Endothelial cell of umbilical vein (primary cell): ENCODE results near the gene PSME3. TPM values are rescaled to one million over a fixed set of nuclear protein-coding genes. Genes with fewer than 3 reads are reported as not detected.

ENCODE experiments used
- BruUV-seq: library from RNA; stranded (reverse); fragments of 400-500 nt; replicated peaks from 2 replicates; lab custom pipeline; 2021; lab: Mats Ljungman, UMichigan
- CTCF ChIA-PET: fragments of 300-600, 350-600 bp; sonication (Branson Sonifier 250); formaldehyde crosslinking; loops from one replicate; lab custom pipeline; 2021; ENCODE audit warnings: antibody characterized with exemption, inconsistent platforms; lab: Charles Lee
- POLR2A ChIA-PET: fragments of 300-600, 350-600 bp; sonication (Branson Sonifier 250); formaldehyde crosslinking; loops from one replicate; lab custom pipeline; 2021; ENCODE audit warnings: antibody characterized with exemption, inconsistent platforms; lab: Charles Lee
- DNase-seq: peaks from one replicate; pipeline ENCODE4 v3.0.0-alpha.2; 2011; ENCODE audit warnings: low read depth, low spot score
- FAIRE-seq: peaks from 2 replicates; lab custom pipeline; 2011; peaks lifted over from hg19 to GRCh38; lab: Jason Lieb, UNC
- H2AFZ ChIP-seq: 2 replicates; pipeline ENCODE4 v1.6.0; 2012; ENCODE audit warnings: low read depth, low read length, control low read depth, inconsistent platforms
- H3K27ac ChIP-seq: 2 replicates; pipeline ENCODE4 v1.5.1; 2011; ENCODE audit warnings: low read depth, mild to moderate bottlenecking, control low read depth, low read length, moderate library complexity; ENCODE audit not compliant: insufficient read depth
- H3K27me3 ChIP-seq, 2 experiments: 2 replicates each; pipeline versions ENCODE4 v1.6.0 to v1.6.1; 2011; ENCODE audit warnings: low read length in 2 of 2, mixed read lengths in 1 of 2; ENCODE audit not compliant: control insufficient read depth in 2 of 2, insufficient read depth in 2 of 2
- H3K36me3 ChIP-seq, 2 experiments: 2 replicates in 1 of 2; 3 replicates in 1 of 2; pipeline ENCODE4 v1.5.1; 2011; ENCODE audit warnings: low read length in 2 of 2, mild to moderate bottlenecking in 1 of 2, moderate library complexity in 1 of 2; ENCODE audit not compliant: control insufficient read depth in 2 of 2, insufficient read depth in 2 of 2; ENCODE audit errors: extremely low read depth in 1 of 2
- H3K4me1 ChIP-seq: 3 replicates; pipeline ENCODE4 v1.5.1; 2011; ENCODE audit warnings: mild to moderate bottlenecking, low read length; ENCODE audit not compliant: control insufficient read depth, insufficient read depth; ENCODE audit errors: extremely low read depth
- H3K4me2 ChIP-seq: 2 replicates; pipeline ENCODE4 v1.6.1; 2011; ENCODE audit warnings: low read length, control low read depth, mixed read lengths; ENCODE audit not compliant: insufficient read depth
- H3K4me3 ChIP-seq, 3 experiments: fragments of 200-600 bp in 1 of 3; sonication (generic), shearing (Covaris generic) in 1 of 3; replicated peaks in 1 of 3; 2 replicates each; pipeline ENCODE4 v1.5.1; 2011 to 2016; ENCODE audit warnings: control low read depth in 3 of 3, low read length in 3 of 3, mild to moderate bottlenecking in 2 of 3, inconsistent platforms in 1 of 3, low read depth in 1 of 3, moderate library complexity in 1 of 3; ENCODE audit not compliant: insufficient read depth in 1 of 3
- H3K79me2 ChIP-seq: 2 replicates; pipeline ENCODE4 v1.6.0; 2012; ENCODE audit warnings: low read length, inconsistent platforms; ENCODE audit not compliant: control insufficient read depth, insufficient read depth
- H3K9ac ChIP-seq: replicated peaks from 2 replicates; pipeline ENCODE3; 2011; ENCODE audit warnings: low read length, control low read depth; ENCODE audit not compliant: insufficient read depth; ENCODE audit errors: extremely low read depth
- H3K9me1 ChIP-seq: replicated peaks from 3 replicates; pipeline ENCODE4 v1.6.0; 2011; ENCODE audit warnings: mild to moderate bottlenecking, low read length; ENCODE audit not compliant: control insufficient read depth, insufficient read depth; ENCODE audit errors: extremely low read depth
- H3K9me3 ChIP-seq: replicated peaks from 2 replicates; pipeline ENCODE4 v1.5.1; 2012; ENCODE audit warnings: low read length, inconsistent platforms; ENCODE audit not compliant: control insufficient read depth, insufficient read depth
- H4K20me1 ChIP-seq: replicated peaks from 2 replicates; pipeline ENCODE3; 2011; ENCODE audit warnings: mild to moderate bottlenecking, low read length; ENCODE audit not compliant: control insufficient read depth, insufficient read depth; ENCODE audit errors: extremely low read depth
- CTCF ChIP-seq, 2 donors: IDR thresholded peaks; 1 replicate in 1 of 2; 2 replicates in 1 of 2; pipeline ENCODE4 v1.5.1; 2011; ENCODE audit warnings: low read length in 2 of 2, mild to moderate bottlenecking in 2 of 2, moderate library complexity in 2 of 2, control low read depth in 1 of 2, inconsistent platforms in 1 of 2, low read depth in 1 of 2; ENCODE audit not compliant: insufficient read depth in 1 of 2; ENCODE audit errors: extremely low read depth in 1 of 2
- EZH2 ChIP-seq: IDR thresholded peaks from 2 replicates; pipeline ENCODE4 v1.6.1; 2012; ENCODE audit warnings: borderline replicate concordance, low read depth, mild to moderate bottlenecking, moderate library complexity, low read length, inconsistent platforms; ENCODE audit not compliant: severe bottlenecking
- FOS ChIP-seq: IDR thresholded peaks from 2 replicates; pipeline ENCODE4 v1.6.1; 2011; ENCODE audit warnings: mild to moderate bottlenecking, low read length, moderate library complexity, borderline replicate concordance; ENCODE audit not compliant: insufficient read depth
- GATA2 ChIP-seq: IDR thresholded peaks from 2 replicates; pipeline ENCODE4 v1.7.0; 2011; ENCODE audit warnings: low read depth, mild to moderate bottlenecking, moderate library complexity, mixed read lengths, low read length; ENCODE audit not compliant: insufficient read length, insufficient read depth
- JUN ChIP-seq: IDR thresholded peaks from 2 replicates; pipeline ENCODE4 v1.6.1; 2011; ENCODE audit warnings: borderline replicate concordance, low read depth; ENCODE audit not compliant: insufficient read length, insufficient read depth
- MYC ChIP-seq: IDR thresholded peaks from one replicate; pipeline ENCODE4 v1.6.1; 2011; ENCODE audit warnings: mild to moderate bottlenecking, low read depth, low read length
- POLR2A ChIP-seq: IDR thresholded peaks from 2 replicates; pipeline ENCODE4 v1.6.1; 2012; ENCODE audit warnings: low read depth, mild to moderate bottlenecking, control low read depth, low read length
- POLR2AphosphoS5 ChIP-seq: IDR thresholded peaks from 2 replicates; pipeline ENCODE4 v1.6.1; 2012; ENCODE audit warnings: low read depth, mild to moderate bottlenecking, control low read depth, low read length, moderate library complexity; ENCODE audit not compliant: insufficient read depth
- dilution Hi-C: fragments of 300-500 bp; cut with MboI; formaldehyde crosslinking; loops from one replicate; pipeline ENCODE4 v1.15.0; 2019; ENCODE audit warnings: low sequenced_read_pairs; ENCODE audit not compliant: extremely low pct_ligation_motif_present
- intact Hi-C: fragments of 100-400 bp; cut with micrococcal nuclease; formaldehyde crosslinking; loops from one replicate; pipeline ENCODE4 v1.10.0; 2022
- polyA plus RNA-seq, 4 experiments: library from polyadenylated mRNA; depleted of rRNA in 3 of 4; stranded (reverse) in 3 of 4; unstranded in 1 of 4; fragments of >200 nt; gene quantifications; 2 replicates each; pipeline versions ENCODE4 v1.2.1 to v1.2.3, GENCODE V29; 2011 to 2012; ENCODE audit warnings: missing spikeins in 1 of 4
- total RNA-seq: library from RNA; stranded (reverse); gene quantifications from 2 replicates; pipeline ENCODE4 v1.2.3, GENCODE V29; 2021
- TF ChIP-seq, protein P1 (sequence below): IDR thresholded peaks from 2 replicates; pipeline ENCODE4 v1.6.1; 2011; ENCODE audit not compliant: insufficient read depth, insufficient read length

PSME3 gene
- total and polyA plus RNA-seq, 2 donors (not counting 3 experiments of a cell fraction or from before 2014, with no cell fraction given) = 98.4 to 126 TPM

DNA sequence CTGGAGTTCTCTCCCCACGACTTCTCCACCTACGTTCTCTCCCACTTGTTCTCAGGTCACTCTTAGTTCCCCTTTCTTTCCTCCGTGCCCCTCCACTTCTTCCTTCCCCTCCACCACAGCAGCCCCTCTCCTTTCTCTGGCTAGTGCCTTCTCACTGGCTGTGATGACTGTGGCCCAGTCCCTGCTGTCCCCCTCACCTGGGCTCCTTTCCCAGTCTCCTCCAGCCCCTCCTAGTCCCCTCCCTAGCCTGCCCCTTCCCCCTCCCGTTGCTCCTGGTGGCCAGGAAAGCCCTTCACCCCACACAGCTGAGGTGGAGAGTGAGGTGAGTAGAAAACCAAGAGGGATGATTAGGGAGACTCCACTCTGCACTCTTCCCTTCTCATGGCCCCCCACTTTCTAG, 38.1 kb upstream of the PSME3 start:
- no peak for TF ChIP-seq MYC
- TF ChIP-seq POLR2AphosphoS5 = no peak
- no peak for TF ChIP-seq GATA2
- TF ChIP-seq POLR2A = no peak
- TF ChIP-seq CTCF (IDR thresholded peaks at IDR 0.05; ENCODE audit: extremely low read depth in 1 of 2, insufficient read depth in 1 of 2, low read depth in 1 of 2, low read length in 2 of 2) = no peak
- TF ChIP-seq, protein P1, sequence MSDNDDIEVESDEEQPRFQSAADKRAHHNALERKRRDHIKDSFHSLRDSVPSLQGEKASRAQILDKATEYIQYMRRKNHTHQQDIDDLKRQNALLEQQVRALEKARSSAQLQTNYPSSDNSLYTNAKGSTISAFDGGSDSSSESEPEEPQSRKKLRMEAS = no peak
- no peak for TF ChIP-seq EZH2
- TF ChIP-seq JUN = no peak
- no peak for TF ChIP-seq FOS
- Histone ChIP-seq H3K4me3 (no peak overlapping the region), H3K27ac (no peak overlapping the region), H3K79me2 (no peaks in the 10 kb centered on the region), H2AFZ (no peak overlapping the region), H3K9me3 (no peaks in the 10 kb centered on the region), H3K9ac (no peak overlapping the region), H3K4me1 (peaks cover 11% of the 10 kb centered on the region), H3K36me3 (peaks cover 0 to 2% of the 10 kb centered on the region in 2 experiments), H3K4me2 (no peak overlapping the region), H3K9me1 (no peaks in the 10 kb centered on the region), H4K20me1 (no peaks in the 10 kb centered on the region), H3K27me3 (no peaks in the 10 kb centered on the region)
- dilution Hi-C loops = no loop called here
- intact Hi-C loops = no loop called here
- ChIA-PET CTCF (interaction anchor here (1.3 kb wide), 1 partner anchor 29 kb away, joined by 5 read pairs; the partner anchor contains the start of gene BECN1), POLR2A (no interaction called here)
- FAIRE-seq (no peak), DNase-seq (no peak)
- no TSS peak for BruUV-seq
